ENCODE results near the gene TAF1C.

The TAF1C gene

GRCh38 chr16:84215531-84215930, 28.7 kb upstream of the TAF1C start:
- no peak overlapping the region for H3K4me2 ChIP-seq (ENCODE audit: low read depth, low read length)
- TF ChIP-seq EZH2 (optimal IDR thresholded peaks at IDR 0.05; ENCODE audit: low read depth, low read length) (no peak), EZH2phosphoT487 (IDR thresholded peaks at IDR 0.05; ENCODE audit: low read length) (no peak)
- TF ChIP-seq, protein P1, sequence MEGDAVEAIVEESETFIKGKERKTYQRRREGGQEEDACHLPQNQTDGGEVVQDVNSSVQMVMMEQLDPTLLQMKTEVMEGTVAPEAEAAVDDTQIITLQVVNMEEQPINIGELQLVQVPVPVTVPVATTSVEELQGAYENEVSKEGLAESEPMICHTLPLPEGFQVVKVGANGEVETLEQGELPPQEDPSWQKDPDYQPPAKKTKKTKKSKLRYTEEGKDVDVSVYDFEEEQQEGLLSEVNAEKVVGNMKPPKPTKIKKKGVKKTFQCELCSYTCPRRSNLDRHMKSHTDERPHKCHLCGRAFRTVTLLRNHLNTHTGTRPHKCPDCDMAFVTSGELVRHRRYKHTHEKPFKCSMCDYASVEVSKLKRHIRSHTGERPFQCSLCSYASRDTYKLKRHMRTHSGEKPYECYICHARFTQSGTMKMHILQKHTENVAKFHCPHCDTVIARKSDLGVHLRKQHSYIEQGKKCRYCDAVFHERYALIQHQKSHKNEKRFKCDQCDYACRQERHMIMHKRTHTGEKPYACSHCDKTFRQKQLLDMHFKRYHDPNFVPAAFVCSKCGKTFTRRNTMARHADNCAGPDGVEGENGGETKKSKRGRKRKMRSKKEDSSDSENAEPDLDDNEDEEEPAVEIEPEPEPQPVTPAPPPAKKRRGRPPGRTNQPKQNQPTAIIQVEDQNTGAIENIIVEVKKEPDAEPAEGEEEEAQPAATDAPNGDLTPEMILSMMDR (IDR thresholded peaks at IDR 0.05; ENCODE audit: low read length), result no peak
- H3K27ac ChIP-seq (ENCODE audit: low read length), result no peak overlapping the region
- no peaks in the 10 kb centered on the region for H4K20me1 ChIP-seq (ENCODE audit: insufficient read depth, low read length)
- no peaks in the 10 kb centered on the region for H3F3A ChIP-seq (ENCODE audit: insufficient read depth, low read length)
- no peak for DNase-seq
- H2AFZ ChIP-seq (ENCODE audit: low read length), result no peak overlapping the region
- H3K27me3 ChIP-seq (replicated peaks; ENCODE audit: insufficient read depth, low read length), result peaks cover 20% of the 10 kb centered on the region
- no peaks in the 10 kb centered on the region for H3K9me3 ChIP-seq (replicated peaks; ENCODE audit: insufficient read depth, low read length)
- H3K36me3 ChIP-seq (replicated peaks; ENCODE audit: insufficient read depth, low read length), result no peaks in the 10 kb centered on the region
- H3K9ac ChIP-seq (ENCODE audit: low read length), result no peak overlapping the region
- H3K4me1 ChIP-seq (ENCODE audit: low read length), result no peaks in the 10 kb centered on the region
- no peak overlapping the region for H3K4me3 ChIP-seq (ENCODE audit: low read length)
- no peaks in the 10 kb centered on the region for H3K9me2 ChIP-seq (replicated peaks; ENCODE audit: insufficient read depth, low read length)
- H3K79me2 ChIP-seq (ENCODE audit: low read length), result no peaks in the 10 kb centered on the region

DNA sequence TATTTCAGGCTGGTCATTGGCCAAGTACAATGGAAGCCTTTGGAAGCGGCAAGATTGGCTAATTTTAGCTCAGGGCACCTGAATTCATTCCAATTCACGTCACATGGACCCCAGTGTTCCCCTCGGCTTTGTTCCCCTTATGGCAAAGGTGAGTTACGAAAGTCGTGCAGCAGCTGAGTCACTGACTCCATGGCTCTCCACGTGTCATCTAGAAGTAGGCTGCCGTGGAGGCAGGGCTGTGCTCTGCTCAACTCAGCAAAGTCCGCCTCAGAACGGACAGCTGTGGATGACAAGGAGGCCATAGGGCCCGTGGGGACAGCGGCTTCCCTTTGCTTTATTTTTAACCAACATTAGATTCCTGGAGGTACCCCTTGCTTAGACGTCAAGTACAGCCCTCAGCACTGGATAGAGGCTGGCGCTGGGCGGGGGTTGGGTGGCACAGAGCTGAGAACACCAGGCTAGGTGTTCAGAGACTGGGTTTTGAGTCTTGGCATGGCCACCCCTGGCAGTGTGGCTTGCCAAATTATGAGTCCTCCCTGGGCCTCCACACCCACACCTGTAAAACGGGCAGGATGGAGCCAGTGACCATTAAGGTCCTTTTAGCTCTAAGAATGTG, 27.7 kb upstream of the TAF1C start:
- no peak for DNase-seq
- Histone ChIP-seq H3K27ac (ENCODE audit: low read length) (no peak overlapping the region), H3K9me3 (replicated peaks; ENCODE audit: insufficient read depth, low read length) (no peaks in the 10 kb centered on the region), H3K36me3 (replicated peaks; ENCODE audit: insufficient read depth, low read length) (no peaks in the 10 kb centered on the region), H3K79me2 (ENCODE audit: low read length) (no peaks in the 10 kb centered on the region), H3K4me3 (ENCODE audit: low read length) (no peak overlapping the region), H3K9ac (ENCODE audit: low read length) (no peak overlapping the region), H3K9me2 (replicated peaks; ENCODE audit: insufficient read depth, low read length) (no peaks in the 10 kb centered on the region), H3K4me2 (ENCODE audit: low read depth, low read length) (no peak overlapping the region), H3F3A (ENCODE audit: insufficient read depth, low read length) (no peaks in the 10 kb centered on the region), H3K27me3 (replicated peaks; ENCODE audit: insufficient read depth, low read length) (peaks cover 20% of the 10 kb centered on the region), H2AFZ (ENCODE audit: low read length) (no peak overlapping the region), H3K4me1 (ENCODE audit: low read length) (no peaks in the 10 kb centered on the region), H4K20me1 (ENCODE audit: insufficient read depth, low read length) (no peaks in the 10 kb centered on the region)
- TF ChIP-seq EZH2phosphoT487 (IDR thresholded peaks at IDR 0.05; ENCODE audit: low read length), result no peak
- TF ChIP-seq, protein P1 (IDR thresholded peaks at IDR 0.05; ENCODE audit: low read length), result no peak
- TF ChIP-seq EZH2 (optimal IDR thresholded peaks at IDR 0.05; ENCODE audit: low read depth, low read length), result no peak

- H3K9me3 ChIP-seq (replicated peaks; ENCODE audit: insufficient read depth, low read length), result no peaks in the 10 kb centered on the region
- no peaks in the 10 kb centered on the region for H3K9me2 ChIP-seq (replicated peaks; ENCODE audit: insufficient read depth, low read length)
- no peak overlapping the region for H3K9ac ChIP-seq (ENCODE audit: low read length)
- TF ChIP-seq, protein P1 (IDR thresholded peaks at IDR 0.05; ENCODE audit: low read length), result no peak
- no peak for TF ChIP-seq EZH2 (optimal IDR thresholded peaks at IDR 0.05; ENCODE audit: low read depth, low read length)
- TF ChIP-seq EZH2phosphoT487 (IDR thresholded peaks at IDR 0.05; ENCODE audit: low read length), result no peak
- H3K27ac ChIP-seq (ENCODE audit: low read length), result no peak overlapping the region
- no peak overlapping the region for H3K4me2 ChIP-seq (ENCODE audit: low read depth, low read length)
- H3K4me3 ChIP-seq (ENCODE audit: low read length), result no peak overlapping the region
- no peak for DNase-seq
- H3K79me2 ChIP-seq (ENCODE audit: low read length), result no peaks in the 10 kb centered on the region
- H3K27me3 ChIP-seq (replicated peaks; ENCODE audit: insufficient read depth, low read length), result peaks cover 7% of the 10 kb centered on the region; the same call in 1 of the 2 replicates
- H2AFZ ChIP-seq (ENCODE audit: low read length), result no peak overlapping the region
- no peaks in the 10 kb centered on the region for H3F3A ChIP-seq (ENCODE audit: insufficient read depth, low read length)
- no peaks in the 10 kb centered on the region for H4K20me1 ChIP-seq (ENCODE audit: insufficient read depth, low read length)
- no peaks in the 10 kb centered on the region for H3K36me3 ChIP-seq (replicated peaks; ENCODE audit: insufficient read depth, low read length)
- no peaks in the 10 kb centered on the region for H3K4me1 ChIP-seq (ENCODE audit: low read length)
Measured at GRCh38 chr16:84212631-84213030, 25.8 kb upstream of the TAF1C start.
